HEK293T (cell line): Measurements from ENCODE around the gene TLX2.

Experiments
- CTCF ChIA-PET: fragments of 350-600 bp; formaldehyde crosslinking; extraction: SDS; loops from one replicate; lab custom pipeline; 2021; ENCODE audit warnings: antibody characterized with exemption, inconsistent platforms; lab: Yijun Ruan, JAX
- POLR2A ChIA-PET: fragments of 350-600 bp; formaldehyde crosslinking; extraction: SDS; loops from one replicate; lab custom pipeline; 2020; ENCODE audit warnings: antibody characterized with exemption, inconsistent platforms; lab: Yijun Ruan, JAX
- DNase-seq: peaks from one replicate; pipeline ENCODE4 v3.0.0; 2012; ENCODE audit warnings: mixed read lengths; ENCODE audit errors: extremely low spot score
- ARNT ChIP-seq: fragments of 450-650 bp; IDR thresholded peaks from 2 replicates; pipeline ENCODE4 v1.6.1; 2017; ENCODE audit warnings: mild to moderate bottlenecking
- BHLHE40 ChIP-seq: fragments of 450-650 bp; IDR thresholded peaks from 2 replicates; pipeline ENCODE4 v1.6.1; 2016; ENCODE audit warnings: mild to moderate bottlenecking, moderate library complexity, borderline replicate concordance
- CTBP1 ChIP-seq: fragments of 450-650 bp; IDR thresholded peaks from 2 replicates; pipeline ENCODE4 v1.6.1; 2016; ENCODE audit warnings: borderline replicate concordance
- ELF4 ChIP-seq: fragments of 450-650 bp; IDR thresholded peaks from 2 replicates; pipeline ENCODE4 v1.6.1; 2017; ENCODE audit warnings: antibody characterized with exemption
- FOXA1 ChIP-seq: fragments of 450-650 bp; IDR thresholded peaks from 2 replicates; pipeline ENCODE4 v1.6.1; 2016; ENCODE audit warnings: mild to moderate bottlenecking
- FOXK2 ChIP-seq: fragments of 450-650 bp; IDR thresholded peaks from 2 replicates; pipeline ENCODE4 v1.6.1; 2016; ENCODE audit warnings: mild to moderate bottlenecking
- FOXM1 ChIP-seq: fragments of 450-650 bp; IDR thresholded peaks from 2 replicates; pipeline ENCODE4 v1.6.1; 2017; ENCODE audit warnings: mild to moderate bottlenecking, borderline replicate concordance
- HDGF ChIP-seq: fragments of 450-650 bp; IDR thresholded peaks from 2 replicates; pipeline ENCODE4 v1.6.1; 2017; ENCODE audit warnings: antibody characterized with exemption, borderline replicate concordance
- L3MBTL2 ChIP-seq: fragments of 450-650 bp; conservative IDR thresholded peaks from 2 replicates; pipeline ENCODE4 v1.6.1; 2016; ENCODE audit warnings: mild to moderate bottlenecking
- LEF1 ChIP-seq: fragments of 450-650 bp; IDR thresholded peaks from 2 replicates; pipeline ENCODE4 v1.6.1; 2017; ENCODE audit warnings: mild to moderate bottlenecking, borderline replicate concordance
- NFRKB ChIP-seq: fragments of 450-650 bp; IDR thresholded peaks from 2 replicates; pipeline ENCODE4 v1.6.1; 2016; ENCODE audit warnings: mild to moderate bottlenecking, moderate library complexity
- PKNOX1 ChIP-seq: fragments of 450-650 bp; IDR thresholded peaks from 2 replicates; pipeline ENCODE4 v1.6.1; 2016
- SP1 ChIP-seq: fragments of 450-650 bp; IDR thresholded peaks from 2 replicates; pipeline ENCODE4 v1.6.1; 2017
- SUZ12 ChIP-seq: fragments of 450-650 bp; IDR thresholded peaks from 2 replicates; pipeline ENCODE4 v1.6.1; 2016; ENCODE audit warnings: mild to moderate bottlenecking
- TARDBP ChIP-seq: fragments of 450-650 bp; IDR thresholded peaks from 2 replicates; pipeline ENCODE4 v1.6.1; 2016
- ZNF384 ChIP-seq: fragments of 450-650 bp; IDR thresholded peaks from 2 replicates; pipeline ENCODE4 v1.6.1; 2016

The TLX2 gene

GRCh38 chr2:74564222-74564621, 50.0 kb downstream of the TLX2 start:
- TF ChIP-seq ARNT (no peak), ZNF384 (no peak), FOXK2 (no peak), FOXA1 (no peak), SUZ12 (no peak)
- CTCF ChIA-PET, result no interaction called here
- POLR2A ChIA-PET, result no interaction called here
- DNase-seq, result no peak

GRCh38 chr2:74566076-74566753, 52.0 kb downstream of the TLX2 start:
- ChIA-PET CTCF (interaction anchor here (0.7 kb wide), 1 partner anchor 312 kb away, joined by 3 read pairs; no protein-coding TSS in a partner anchor), POLR2A (no interaction called here)
- TF ChIP-seq ZNF384 (no peak), SP1 (no peak), SUZ12 (no peak), NFRKB (no peak), TARDBP (no peak), FOXM1 (no peak), CTBP1 (no peak), HDGF (no peak), ARNT (no peak), L3MBTL2 (no peak), LEF1 (no peak), PKNOX1 (no peak), FOXA1 (no peak)
- DNase-seq, result no peak

GRCh38 chr2:74566754-74567085, 52.5 kb downstream of the TLX2 start:
- DNase-seq, result no peak
- ChIA-PET POLR2A (no interaction called here), CTCF (no interaction called here)

More at GRCh38 chr2:74566754-74567085, 52.5 kb downstream of the TLX2 start:
- TF ChIP-seq SUZ12, result no peak
- TF ChIP-seq TARDBP, result no peak
- TF ChIP-seq FOXM1, result no peak
- TF ChIP-seq BHLHE40, result no peak
- TF ChIP-seq NFRKB, result no peak
- no peak for TF ChIP-seq LEF1
- no peak for TF ChIP-seq ARNT
- TF ChIP-seq PKNOX1, result no peak
- no peak for TF ChIP-seq SP1
- no peak for TF ChIP-seq FOXK2
- no peak for TF ChIP-seq FOXA1
- no peak for TF ChIP-seq ELF4
- TF ChIP-seq L3MBTL2, result no peak
- TF ChIP-seq CTBP1, result no peak
